DND-41 (cell line): Measurements from ENCODE around the gene GNPDA2.
A peak's percentile ranks its signal among the peaks of the same experiment; 100 is the strongest.
"Not testable (repeated sequence)": the region's sequence is repeated elsewhere in the genome, so short reads cannot be mapped to it uniquely, and the experiment has no call there.

Experiments used
- ATAC-seq: fragments of 200-7000 bp; cut with Tn5 transposase; 3 replicates; pipeline ENCODE4 v1.9.1; 2021; ENCODE audit warnings: low read depth; ENCODE audit not compliant: insufficient read depth
- DNase-seq: peaks from one replicate; pipeline ENCODE4 v3.0.0-alpha.2; 2020
- H2AFZ ChIP-seq: 2 replicates; pipeline ENCODE4 v1.6.0; 2012; ENCODE audit warnings: low read depth, low read length
- H3K27ac ChIP-seq: 2 replicates; pipeline ENCODE4 v1.5.1; 2012; ENCODE audit warnings: low read length, inconsistent platforms
- H3K27me3 ChIP-seq: fragments of 200-600 bp; sonication (generic); 2 replicates; pipeline ENCODE4 v1.6.0; 2012; ENCODE audit warnings: low read length, mild to moderate bottlenecking, inconsistent platforms; ENCODE audit not compliant: insufficient read depth, poor library complexity
- H3K36me3 ChIP-seq: 2 replicates; pipeline ENCODE4 v1.5.1; 2012; ENCODE audit warnings: low read length, inconsistent platforms; ENCODE audit not compliant: insufficient read depth
- H3K4me1 ChIP-seq: 2 replicates; pipeline ENCODE4 v1.5.1; 2012; ENCODE audit warnings: mild to moderate bottlenecking, low read length; ENCODE audit not compliant: insufficient read depth
- H3K4me2 ChIP-seq: 2 replicates; pipeline ENCODE4 v1.6.0; 2012; ENCODE audit warnings: mild to moderate bottlenecking, moderate library complexity, low read length, inconsistent platforms; ENCODE audit not compliant: insufficient read depth
- H3K4me3 ChIP-seq, 2 experiments: fragments of 200-600 bp in 1 of 2; shearing (Covaris generic) in 1 of 2; 2 replicates each; pipeline ENCODE4 v1.5.1; 2012 to 2016; ENCODE audit warnings: inconsistent platforms in 2 of 2, low read length in 2 of 2, mild to moderate bottlenecking in 2 of 2, low read depth in 1 of 2, moderate library complexity in 1 of 2
- H3K79me2 ChIP-seq: 2 replicates; pipeline ENCODE4 v1.6.0; 2012; ENCODE audit warnings: low read length, inconsistent platforms; ENCODE audit not compliant: insufficient read depth
- H3K9ac ChIP-seq: 2 replicates; pipeline ENCODE4 v1.6.0; 2012; ENCODE audit warnings: low read depth, mild to moderate bottlenecking, inconsistent platforms, low read length, moderate library complexity
- H3K9me3 ChIP-seq: 2 replicates; pipeline ENCODE4 v1.5.1; 2012; ENCODE audit warnings: low read length, moderate library complexity, mild to moderate bottlenecking, inconsistent platforms; ENCODE audit not compliant: insufficient read depth, severe bottlenecking
- H4K20me1 ChIP-seq: 2 replicates; pipeline ENCODE4 v1.6.0; 2012; ENCODE audit warnings: low read length; ENCODE audit not compliant: insufficient read depth
- CTCF ChIP-seq: IDR thresholded peaks from 2 replicates; pipeline ENCODE4 v1.5.1; 2012; ENCODE audit warnings: borderline replicate concordance, low read length, moderate library complexity, mild to moderate bottlenecking; ENCODE audit not compliant: poor library complexity, severe bottlenecking; ENCODE audit errors: extremely low read depth
- EZH2 ChIP-seq: IDR thresholded peaks from 3 replicates; pipeline ENCODE4 v1.6.1; 2012; ENCODE audit warnings: borderline replicate concordance, low read depth, mild to moderate bottlenecking, moderate library complexity, low read length, inconsistent platforms; ENCODE audit not compliant: severe bottlenecking

Gene GNPDA2

GRCh38 chr4:44738615-44739014, 12.3 kb upstream of the GNPDA2 start:
- ATAC-seq (no peak), DNase-seq (no peak)
- H3K9me3 ChIP-seq = no peaks in the 10 kb centered on the region
- no peak overlapping the region for H3K4me3 ChIP-seq
- H3K79me2 ChIP-seq = no peaks in the 10 kb centered on the region
- H3K27me3 ChIP-seq = no peaks in the 10 kb centered on the region
- H4K20me1 ChIP-seq = no peaks in the 10 kb centered on the region
- no peak overlapping the region for H2AFZ ChIP-seq
- no peak overlapping the region for H3K9ac ChIP-seq
- H3K4me2 ChIP-seq = no peak overlapping the region
- no peak overlapping the region for H3K27ac ChIP-seq
- no peaks in the 10 kb centered on the region for H3K4me1 ChIP-seq
- H3K36me3 ChIP-seq = no peaks in the 10 kb centered on the region
- TF ChIP-seq EZH2 (no peak), CTCF (peak; percentile 50)

GRCh38 chr4:44736900-44737299, 10.5 kb upstream of the GNPDA2 start:
- TF ChIP-seq EZH2 = no peak
- TF ChIP-seq CTCF = no peak
- ATAC-seq = no peak
- Histone ChIP-seq H3K4me2 (no peak overlapping the region), H3K4me3 (no peak overlapping the region), H4K20me1 (no peaks in the 10 kb centered on the region), H3K79me2 (no peaks in the 10 kb centered on the region), H2AFZ (no peak overlapping the region), H3K9ac (no peak overlapping the region), H3K9me3 (no peaks in the 10 kb centered on the region), H3K27ac (no peak overlapping the region), H3K4me1 (no peaks in the 10 kb centered on the region), H3K27me3 (no peaks in the 10 kb centered on the region), H3K36me3 (no peaks in the 10 kb centered on the region)
- no peak for DNase-seq

- H3K27ac ChIP-seq, H3K36me3 ChIP-seq, DNase-seq, H3K4me3 ChIP-seq, ATAC-seq, H3K27me3 ChIP-seq, H3K4me2 ChIP-seq, H4K20me1 ChIP-seq, H3K9me3 ChIP-seq, H3K9ac ChIP-seq, H2AFZ ChIP-seq: not testable (repeated sequence)
- peaks cover 29% of the 10 kb centered on the region for H3K4me1 ChIP-seq
- H3K79me2 ChIP-seq = peaks cover 28% of the 10 kb centered on the region
These were observed 2.3 kb upstream of the GNPDA2 start for GRCh38 chr4:44728694-44729093.

GRCh38 chr4:44727471-44727870, 1.1 kb upstream of the GNPDA2 start:
- Histone ChIP-seq H3K4me2 (peak overlapping the region; percentile 77; the same call in 1 of the 2 replicates), H3K9ac (no peak overlapping the region), H2AFZ (peak overlapping the region; percentile 89), H3K9me3 (no peaks in the 10 kb centered on the region), H3K4me3 (peak overlapping the region in 1 of 2 experiments; percentile 76; a peak in 1 of 4 replicates), H3K27ac (no peak overlapping the region), H3K4me1 (peaks cover 33% of the 10 kb centered on the region), H3K36me3 (no peaks in the 10 kb centered on the region; the same call in 1 of the 2 replicates), H4K20me1 (peaks cover 5% of the 10 kb centered on the region; the same call in 1 of the 2 replicates), H3K79me2 (peaks cover 40% of the 10 kb centered on the region), H3K27me3 (no peaks in the 10 kb centered on the region)
- ATAC-seq = no peak
- no peak for DNase-seq
- TF ChIP-seq CTCF (no peak), EZH2 (no peak)
